ENCODE results near the gene SLC20A1.

- TF ChIP-seq POLR2A (IDR thresholded peaks at IDR 0.05) = no peak
- TF ChIP-seq, protein P1, sequence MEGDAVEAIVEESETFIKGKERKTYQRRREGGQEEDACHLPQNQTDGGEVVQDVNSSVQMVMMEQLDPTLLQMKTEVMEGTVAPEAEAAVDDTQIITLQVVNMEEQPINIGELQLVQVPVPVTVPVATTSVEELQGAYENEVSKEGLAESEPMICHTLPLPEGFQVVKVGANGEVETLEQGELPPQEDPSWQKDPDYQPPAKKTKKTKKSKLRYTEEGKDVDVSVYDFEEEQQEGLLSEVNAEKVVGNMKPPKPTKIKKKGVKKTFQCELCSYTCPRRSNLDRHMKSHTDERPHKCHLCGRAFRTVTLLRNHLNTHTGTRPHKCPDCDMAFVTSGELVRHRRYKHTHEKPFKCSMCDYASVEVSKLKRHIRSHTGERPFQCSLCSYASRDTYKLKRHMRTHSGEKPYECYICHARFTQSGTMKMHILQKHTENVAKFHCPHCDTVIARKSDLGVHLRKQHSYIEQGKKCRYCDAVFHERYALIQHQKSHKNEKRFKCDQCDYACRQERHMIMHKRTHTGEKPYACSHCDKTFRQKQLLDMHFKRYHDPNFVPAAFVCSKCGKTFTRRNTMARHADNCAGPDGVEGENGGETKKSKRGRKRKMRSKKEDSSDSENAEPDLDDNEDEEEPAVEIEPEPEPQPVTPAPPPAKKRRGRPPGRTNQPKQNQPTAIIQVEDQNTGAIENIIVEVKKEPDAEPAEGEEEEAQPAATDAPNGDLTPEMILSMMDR (IDR thresholded peaks at IDR 0.05) = no peak
Observed at GRCh38 chr2:112698834-112699515, 53.2 kb downstream of the SLC20A1 start.

All from lower leg skin (tissue), 3 donors.